ENCODE data around the gene MTHFSD.

DNA sequence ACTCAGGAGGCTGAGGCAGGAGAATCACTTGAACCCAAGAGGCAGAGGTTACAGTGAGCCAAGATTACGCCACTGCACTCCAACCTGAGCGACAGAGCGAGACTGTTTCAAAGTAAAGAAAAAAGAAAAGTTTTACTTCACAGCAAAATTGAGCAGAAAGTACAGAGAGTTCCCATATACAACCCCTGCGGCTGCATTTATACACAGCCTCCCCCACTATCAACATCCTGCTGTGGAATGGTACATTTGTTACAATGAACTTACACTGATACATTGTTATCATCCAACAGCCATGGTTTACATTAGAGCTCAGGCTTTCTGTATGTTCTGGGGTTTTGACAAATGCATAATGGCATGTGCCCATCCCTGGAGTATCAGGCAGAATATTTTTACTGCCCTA, 2.6 kb upstream of the MTHFSD start:
- TF ChIP-seq CTCF (IDR thresholded peaks at IDR 0.05) (no peak), POLR2A (IDR thresholded peaks at IDR 0.05) (no peak), POLR2AphosphoS5 (IDR thresholded peaks at IDR 0.05) (no peak), EP300 (IDR thresholded peaks at IDR 0.05) (no peak)
